GM21737 (cell line): Measurements from ENCODE around the gene VEPH1.
A peak's percentile ranks its signal among the peaks of the same experiment; 100 is the strongest.

Experiments
- ATAC-seq: cut with Tn5 transposase; IDR thresholded peaks from one replicate; pipeline ENCODE4 v1.9.1; 2021; ENCODE audit warnings: mild to moderate bottlenecking, moderate library complexity; ENCODE audit not compliant: unreplicated experiment

Gene VEPH1

DNA sequence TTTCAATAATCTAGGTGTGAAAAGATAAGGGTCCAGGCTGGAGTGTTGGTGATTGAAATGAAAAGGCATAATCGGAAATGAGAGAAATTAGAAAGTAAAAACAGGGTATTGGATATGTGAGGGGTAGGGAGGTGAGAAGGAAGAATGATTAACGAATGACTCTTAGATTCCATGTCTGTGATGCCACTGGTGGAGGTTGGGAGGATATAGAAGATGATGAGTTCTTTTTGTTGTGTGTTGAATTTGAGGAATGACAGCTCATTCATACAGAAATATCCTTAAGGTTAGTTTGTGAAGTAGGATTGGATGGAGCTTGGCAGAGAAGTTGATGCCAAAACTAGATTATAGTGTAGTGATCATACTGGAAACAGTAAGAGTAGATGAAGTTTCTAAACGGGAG, 271.1 kb downstream of the VEPH1 start:
- no peak for ATAC-seq

DNA sequence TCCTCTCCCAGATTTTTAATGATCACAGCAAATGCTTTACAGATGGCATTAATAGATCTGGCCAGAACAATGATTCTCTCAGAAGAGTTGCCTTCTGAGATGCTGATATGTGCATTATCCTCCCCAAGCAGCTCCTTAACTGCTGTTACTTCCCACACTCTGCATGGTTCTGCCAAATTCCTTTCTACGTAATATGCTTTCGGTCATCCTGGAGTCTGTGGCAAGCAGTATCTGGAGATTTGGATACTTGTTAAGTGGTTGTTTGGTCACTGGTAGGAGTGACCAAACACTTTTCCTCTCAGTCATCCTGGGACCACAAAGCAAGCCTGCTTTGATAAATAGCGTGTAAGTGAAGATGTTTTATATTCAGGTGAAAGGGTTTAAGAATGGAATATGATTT, 272.1 kb downstream of the VEPH1 start:
- no peak for ATAC-seq

DNA sequence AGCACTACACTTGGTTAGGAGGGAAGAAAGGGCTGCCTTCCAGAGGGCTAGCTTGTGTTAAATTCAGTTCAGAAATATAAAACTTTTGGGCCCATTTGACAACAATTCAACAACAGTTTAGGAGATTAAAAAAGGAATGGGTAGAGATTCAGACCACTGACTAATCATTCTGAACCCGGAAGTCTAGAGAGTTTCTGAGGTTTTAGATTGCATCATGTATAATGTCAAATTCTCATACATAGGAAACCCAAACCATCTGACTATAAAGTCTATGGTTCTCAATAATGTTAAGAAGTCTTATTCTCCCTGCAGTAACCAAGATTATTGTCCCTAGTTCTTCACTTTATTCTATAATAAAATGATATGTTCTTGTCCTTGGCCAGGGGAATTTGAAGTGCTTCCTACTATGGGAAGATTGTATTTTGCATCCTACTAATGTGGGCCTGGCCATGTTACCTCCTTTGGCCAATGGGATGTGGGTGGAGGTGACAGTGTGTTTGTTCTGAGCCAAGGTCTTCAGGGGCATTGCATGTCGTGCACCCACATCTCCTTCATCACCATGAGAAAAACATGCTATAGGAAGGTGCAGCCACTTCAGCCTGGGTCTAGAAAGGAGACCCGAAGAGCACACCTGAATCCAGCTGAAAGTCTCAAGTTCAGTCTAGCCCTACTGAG, 276.9 kb downstream of the VEPH1 start:
- peak; percentile 64 for ATAC-seq

DNA sequence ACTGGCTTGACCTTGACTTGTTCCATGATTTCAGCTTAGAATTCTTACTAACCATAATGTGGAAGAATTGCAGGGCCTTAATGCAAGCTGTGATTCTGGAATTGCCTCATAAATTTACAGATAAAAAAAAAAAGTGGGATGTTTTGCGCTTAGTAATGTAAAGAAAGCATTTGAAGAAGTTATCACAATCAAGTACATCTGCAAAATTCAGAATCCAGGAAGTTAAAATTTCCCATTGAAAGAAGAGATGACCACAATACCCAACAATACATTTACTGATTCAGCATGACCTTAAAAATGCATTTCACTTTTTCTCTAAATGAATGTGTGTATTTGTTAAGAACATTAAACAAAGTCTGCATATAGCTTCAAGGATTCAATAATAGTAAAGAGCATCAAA, 278.2 kb downstream of the VEPH1 start:
- ATAC-seq = no peak

DNA sequence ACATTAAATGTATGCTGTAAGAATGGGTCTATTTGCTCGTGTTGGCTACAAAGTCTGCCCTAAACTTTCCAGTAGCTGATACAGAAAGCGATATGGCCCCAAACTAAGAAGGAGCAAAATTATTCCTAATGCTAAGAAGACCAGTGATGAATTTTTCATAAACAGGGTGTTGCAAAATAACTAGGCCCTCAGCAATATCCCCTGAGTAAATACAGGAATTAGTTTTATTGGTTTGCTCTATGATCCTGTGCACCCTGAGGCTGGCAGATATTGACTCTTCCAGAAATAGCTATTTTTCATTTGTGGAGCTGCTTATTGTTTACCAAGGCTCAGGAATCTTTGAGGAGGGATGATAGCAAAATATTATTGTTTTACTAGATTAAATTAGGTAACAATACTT, 282.3 kb downstream of the VEPH1 start:
- no peak for ATAC-seq

DNA sequence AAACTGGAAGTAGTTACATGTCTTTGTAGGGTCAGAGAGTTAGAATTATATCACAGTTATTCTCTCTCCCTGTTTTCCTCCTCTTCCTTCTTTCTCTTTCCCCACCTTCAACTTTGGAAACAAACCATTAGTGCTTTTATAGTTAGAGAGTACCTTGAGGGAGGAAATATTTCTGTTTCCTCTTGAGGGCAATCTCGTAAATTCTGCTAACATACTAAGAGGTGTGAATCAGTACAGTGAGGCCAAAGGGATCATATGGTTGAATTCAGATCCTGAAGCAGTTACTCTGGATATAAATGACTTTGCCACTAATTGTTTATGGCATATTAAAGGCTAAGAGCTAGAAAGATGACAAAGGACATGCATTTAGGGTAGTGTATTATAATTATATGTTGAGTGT, 283.0 kb downstream of the VEPH1 start:
- ATAC-seq = no peak

DNA sequence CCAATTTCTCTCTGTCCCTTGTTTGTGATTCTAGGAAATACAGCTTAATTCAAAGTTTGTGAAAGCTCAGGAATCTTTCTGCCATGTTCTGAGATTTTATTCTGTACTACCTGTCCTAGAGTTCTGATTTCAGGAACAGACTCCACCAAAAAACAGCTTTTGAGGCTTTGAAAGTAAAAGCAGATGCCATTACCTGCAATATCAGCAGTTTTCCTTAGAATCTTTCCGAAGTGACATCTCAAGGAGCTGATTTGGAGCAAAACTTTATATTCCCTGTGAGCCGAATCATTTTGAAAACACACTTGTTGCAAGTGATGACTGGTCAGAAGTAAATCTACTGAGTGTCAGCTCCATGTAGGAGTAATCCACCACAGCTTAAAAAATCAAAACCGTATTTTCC, 284.0 kb downstream of the VEPH1 start:
- no peak for ATAC-seq
